NCI-H1930 (cell line): ENCODE results near the gene PPP1R3C.

Experiments used
- DNase-seq, 2 experiments: peaks; one replicate each; lab custom pipeline; 2025; lab: John Stamatoyannopoulos, UW

Gene PPP1R3C

GRCh38 chr10:91632671-91633550 lies at the start of gene PPP1R3C:
Gene PPP1R3C, minus strand, starts transcription at chr10:91633071. Its CDS starts 102 bp downstream, at chr10:91632969.
- peak; percentile 67 to 85 for DNase-seq

GRCh38 chr10:91681361-91682276 lies 48.7 kb upstream of the PPP1R3C start:
- no peak for DNase-seq

GRCh38 chr10:91680487-91680886 lies 47.6 kb upstream of the PPP1R3C start:
- DNase-seq: no peak

GRCh38 chr10:91679296-91679695 lies 46.4 kb upstream of the PPP1R3C start:
- no peak for DNase-seq

- DNase-seq: no peak
Observed at GRCh38 chr10:91677911-91678310, 45.0 kb upstream of the PPP1R3C start.

- no peak for DNase-seq
Observed at GRCh38 chr10:91672021-91672608, 39.2 kb upstream of the PPP1R3C start.

GRCh38 chr10:91668913-91669312 lies 36.0 kb upstream of the PPP1R3C start:
- no peak for DNase-seq

- DNase-seq: no peak
Observed at GRCh38 chr10:91665842-91666241, 33.0 kb upstream of the PPP1R3C start.

GRCh38 chr10:91664426-91664825 lies 31.6 kb upstream of the PPP1R3C start:
- no peak for DNase-seq

GRCh38 chr10:91662993-91663392 lies 30.1 kb upstream of the PPP1R3C start:
- no peak for DNase-seq

GRCh38 chr10:91653219-91653870 lies 20.5 kb upstream of the PPP1R3C start:
- no peak for DNase-seq

GRCh38 chr10:91652364-91652763 lies 19.5 kb upstream of the PPP1R3C start:
- DNase-seq: no peak

GRCh38 chr10:91643700-91644099 lies 10.8 kb upstream of the PPP1R3C start:
- DNase-seq: peak in 1 of 2 experiments; percentile 20

- no peak for DNase-seq
Observed at GRCh38 chr10:91642831-91643692, 10.2 kb upstream of the PPP1R3C start.

- DNase-seq: no peak
Observed at GRCh38 chr10:91636892-91637291, 4.0 kb upstream of the PPP1R3C start.

GRCh38 chr10:91635401-91636400 lies 2.8 kb upstream of the PPP1R3C start:
- peak; percentile 7 to 30 for DNase-seq

GRCh38 chr10:91634898-91635297 lies 2.0 kb upstream of the PPP1R3C start:
- no peak for DNase-seq

- DNase-seq: no peak
Observed at GRCh38 chr10:91634246-91634645, 1.4 kb upstream of the PPP1R3C start.

GRCh38 chr10:91630625-91631024 lies 2.2 kb downstream of the PPP1R3C start:
- DNase-seq: no peak
